ENCODE data around the gene RPS6KA3.

GRCh38 chrX:20271730-20272129 is 5.0 kb upstream of the RPS6KA3 start:
- TF ChIP-seq ARNT (IDR thresholded peaks at IDR 0.05) (no peak), FOXM1 (IDR thresholded peaks at IDR 0.05; ENCODE audit: borderline replicate concordance) (no peak)

Measured in HEK293T (cell line).